A204.1 (cell line): Measurements from ENCODE around the gene PEAK1.
"Not testable (repeated sequence)": the region's sequence is repeated elsewhere in the genome, so short reads cannot be mapped to it uniquely, and the experiment has no call there.

Source experiments
- FAIRE-seq: peaks from 2 replicates; lab custom pipeline; 2012; peaks lifted over from hg19 to GRCh38; lab: Jason Lieb, UNC

The PEAK1 gene

DNA sequence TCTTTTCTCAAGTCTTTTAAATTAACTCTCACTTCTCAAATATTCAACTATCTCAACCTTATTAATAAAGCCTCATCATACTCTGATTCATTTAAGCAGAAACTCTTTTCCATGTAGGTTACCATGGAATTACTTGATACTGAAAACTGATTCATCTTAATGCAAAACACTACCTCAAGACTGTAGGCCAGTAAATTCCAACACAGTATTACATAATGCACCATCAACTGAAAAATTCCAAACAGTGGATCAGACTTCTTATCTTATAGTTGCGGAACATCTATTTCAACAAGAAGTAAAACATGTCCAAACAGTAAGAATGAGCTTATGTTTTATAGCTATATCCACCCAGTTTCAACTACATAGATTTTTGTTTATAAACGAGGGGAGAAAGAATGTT lies 124.5 kb downstream of the PEAK1 start:
- FAIRE-seq: no peak

DNA sequence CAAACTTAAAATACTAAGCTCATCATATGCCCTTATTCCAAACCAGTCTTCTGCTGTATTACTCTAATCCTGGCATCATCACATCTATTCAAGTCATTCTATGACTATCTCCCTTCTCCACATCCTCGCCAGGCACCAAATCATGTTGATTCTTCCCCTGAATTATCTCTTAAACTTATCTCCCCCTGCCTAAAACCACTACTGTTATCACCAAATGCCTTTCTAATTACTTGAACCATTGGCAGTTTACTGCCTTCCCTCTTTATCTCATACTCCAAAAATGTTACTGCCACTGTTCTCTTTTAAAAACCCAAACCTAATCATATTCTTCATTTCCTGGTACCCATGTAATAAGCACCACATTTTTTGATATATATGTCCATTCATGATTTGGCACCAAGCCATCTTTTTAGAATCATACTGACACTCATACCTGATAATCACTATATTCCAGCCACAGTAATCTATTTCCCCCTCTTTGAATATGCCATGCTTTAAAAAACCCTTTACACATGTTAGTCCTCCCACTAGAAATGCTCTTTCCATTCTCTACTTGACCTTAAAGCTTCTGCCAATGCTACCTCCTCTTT lies 126.8 kb downstream of the PEAK1 start:
- no peak for FAIRE-seq

DNA sequence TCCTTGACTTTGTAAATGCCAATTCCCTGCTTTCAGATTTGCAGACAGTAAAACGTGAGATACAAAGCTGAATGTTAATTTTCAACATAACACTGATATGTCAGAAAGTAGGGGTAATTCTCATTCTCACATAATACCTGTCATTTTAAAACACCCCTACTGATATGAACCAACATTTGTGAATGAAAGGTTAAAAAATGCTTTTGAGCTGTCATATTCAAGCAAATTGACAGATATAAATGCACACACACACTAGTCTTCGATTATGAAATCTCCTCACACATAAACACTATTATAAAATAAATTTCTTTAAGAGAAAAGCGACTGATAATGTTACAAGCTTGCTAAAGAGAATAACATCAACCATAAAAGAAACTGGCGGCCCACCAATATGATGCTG lies 128.8 kb downstream of the PEAK1 start:
- no peak for FAIRE-seq

DNA sequence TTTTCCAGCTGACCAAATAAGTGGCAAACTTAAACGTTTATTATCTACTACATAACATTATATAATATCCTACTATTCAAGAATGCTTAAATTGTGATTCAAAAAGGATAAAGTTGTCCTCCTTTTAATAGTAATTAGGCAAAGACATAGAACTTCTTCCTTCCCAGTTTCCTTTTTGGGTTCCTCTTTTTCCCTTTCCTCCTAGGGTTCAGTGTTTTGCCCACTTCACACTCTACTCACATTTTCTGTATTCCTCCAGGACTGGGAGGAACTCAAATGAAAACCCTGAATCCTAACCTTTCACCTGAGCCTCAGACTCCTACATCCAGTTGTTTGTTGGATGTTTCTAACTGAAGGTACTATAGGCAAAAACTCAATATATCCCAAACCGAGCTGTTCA lies 132.5 kb downstream of the PEAK1 start:
- FAIRE-seq: no peak

DNA sequence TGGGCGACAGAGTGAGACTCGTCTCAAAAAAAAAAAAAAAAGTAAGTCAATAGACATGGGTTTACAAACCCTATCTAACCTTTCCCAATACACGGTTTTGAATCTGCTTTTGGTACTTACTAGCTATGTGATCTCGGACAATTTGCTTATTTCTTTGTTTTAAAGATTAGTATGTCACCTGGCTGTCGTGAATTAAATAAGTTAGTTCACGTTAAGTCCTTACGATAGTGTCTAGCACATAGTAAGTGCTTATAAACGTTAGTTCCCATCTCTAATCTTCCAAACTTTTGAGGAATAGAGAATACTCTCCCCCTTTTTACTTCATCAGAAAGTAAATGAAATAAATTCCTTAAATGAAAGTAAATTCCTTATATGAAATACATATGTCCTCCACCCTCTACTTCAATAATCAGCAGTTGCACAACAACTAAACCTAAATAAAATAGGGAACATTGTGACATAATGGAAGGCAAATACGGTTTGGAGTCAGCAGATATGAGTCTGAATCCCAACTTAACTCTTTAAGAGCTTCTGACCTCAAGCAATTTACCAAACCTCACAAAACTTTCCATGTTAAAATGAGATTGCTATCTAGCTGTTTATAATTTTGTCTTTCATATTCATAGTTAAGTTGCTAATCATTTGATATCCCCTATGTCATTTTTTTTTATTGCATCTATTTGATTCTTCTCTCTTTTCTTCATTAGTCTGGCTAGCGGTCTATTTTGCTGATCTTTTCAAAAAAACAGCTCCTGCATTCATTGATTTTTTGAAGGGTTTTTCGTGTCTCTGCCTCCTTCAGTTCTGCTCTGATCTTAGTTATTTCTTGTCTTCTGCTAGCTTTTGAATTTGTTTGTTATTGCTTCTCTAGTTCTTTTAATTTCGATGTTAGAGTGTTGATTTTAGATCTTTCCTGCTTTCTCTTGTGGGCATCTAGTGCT lies 134.6 kb downstream of the PEAK1 start:
- no peak for FAIRE-seq

DNA sequence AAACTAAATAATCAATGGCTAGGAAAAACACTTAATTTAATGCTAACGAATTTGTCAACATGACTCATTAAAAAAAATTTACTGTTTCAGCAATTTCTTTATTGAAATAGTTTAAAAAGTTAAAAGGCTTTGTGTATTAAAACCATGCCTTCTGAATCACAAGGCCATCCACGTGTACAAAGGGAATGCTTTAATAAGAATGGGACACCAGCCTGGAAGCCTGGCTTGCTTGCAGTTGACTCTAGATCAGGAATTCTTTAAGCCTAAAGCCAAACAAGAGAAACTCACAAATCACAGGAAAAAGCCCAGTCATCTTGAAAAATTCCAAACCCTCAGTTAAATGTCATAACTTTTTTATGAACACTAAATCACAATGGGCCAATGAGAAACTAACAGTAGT lies 137.6 kb downstream of the PEAK1 start:
- FAIRE-seq: no peak

DNA sequence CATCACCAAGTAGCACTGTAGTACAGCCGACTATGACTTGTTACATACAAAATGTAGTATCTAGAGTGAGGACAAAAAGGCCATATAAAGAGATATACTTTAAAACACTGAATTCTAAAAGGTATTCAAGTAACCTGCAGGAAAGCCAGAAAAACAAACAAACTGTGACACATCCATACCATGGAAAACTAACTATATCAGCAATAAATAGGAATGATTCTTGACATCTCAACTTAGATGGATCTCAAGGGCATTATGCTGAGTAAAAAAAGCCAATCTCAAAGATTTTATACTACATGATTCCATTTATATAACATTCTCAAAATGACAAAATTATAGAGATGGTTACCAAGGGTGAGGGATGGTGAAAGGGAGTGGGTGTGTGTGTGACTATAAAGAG lies 143.0 kb downstream of the PEAK1 start:
- FAIRE-seq: no peak

DNA sequence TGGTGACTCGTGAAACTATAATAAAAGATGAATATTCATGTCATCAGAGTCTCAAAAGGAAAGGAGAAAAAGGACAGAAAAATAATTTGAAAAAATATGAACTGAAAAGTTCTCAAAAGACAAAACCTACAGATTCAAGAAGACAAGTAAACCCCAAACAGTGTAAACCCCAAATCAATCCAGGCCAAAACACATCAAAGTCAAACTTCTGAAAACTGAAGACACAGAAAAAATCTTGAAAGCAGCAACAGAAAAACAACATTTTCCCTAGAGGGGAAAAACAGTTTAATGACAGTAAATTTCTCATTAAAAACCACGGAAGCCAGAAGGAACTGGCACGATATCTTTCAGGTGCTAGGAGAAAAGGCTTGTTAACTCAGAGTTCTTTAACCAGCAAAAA lies 143.8 kb downstream of the PEAK1 start:
- no peak for FAIRE-seq

DNA sequence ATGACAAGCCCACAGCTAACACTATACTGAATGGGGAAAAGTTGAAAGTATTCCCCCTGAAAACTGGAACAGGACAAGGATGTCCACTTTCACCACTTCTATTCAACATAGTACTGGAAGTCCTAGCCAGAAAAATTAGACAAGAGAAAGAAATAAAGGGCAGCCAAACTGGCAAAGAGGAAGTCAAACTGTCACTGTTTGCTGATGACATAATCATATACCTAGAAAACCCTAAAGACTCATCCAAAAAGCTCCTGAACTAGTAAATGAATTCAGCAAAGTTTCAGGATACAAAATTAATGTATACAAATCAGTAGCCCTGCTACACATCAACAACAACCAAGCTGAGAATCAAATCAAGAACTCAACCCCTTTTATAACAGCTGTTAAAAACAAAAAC lies 146.8 kb downstream of the PEAK1 start:
- FAIRE-seq: not testable (repeated sequence)

DNA sequence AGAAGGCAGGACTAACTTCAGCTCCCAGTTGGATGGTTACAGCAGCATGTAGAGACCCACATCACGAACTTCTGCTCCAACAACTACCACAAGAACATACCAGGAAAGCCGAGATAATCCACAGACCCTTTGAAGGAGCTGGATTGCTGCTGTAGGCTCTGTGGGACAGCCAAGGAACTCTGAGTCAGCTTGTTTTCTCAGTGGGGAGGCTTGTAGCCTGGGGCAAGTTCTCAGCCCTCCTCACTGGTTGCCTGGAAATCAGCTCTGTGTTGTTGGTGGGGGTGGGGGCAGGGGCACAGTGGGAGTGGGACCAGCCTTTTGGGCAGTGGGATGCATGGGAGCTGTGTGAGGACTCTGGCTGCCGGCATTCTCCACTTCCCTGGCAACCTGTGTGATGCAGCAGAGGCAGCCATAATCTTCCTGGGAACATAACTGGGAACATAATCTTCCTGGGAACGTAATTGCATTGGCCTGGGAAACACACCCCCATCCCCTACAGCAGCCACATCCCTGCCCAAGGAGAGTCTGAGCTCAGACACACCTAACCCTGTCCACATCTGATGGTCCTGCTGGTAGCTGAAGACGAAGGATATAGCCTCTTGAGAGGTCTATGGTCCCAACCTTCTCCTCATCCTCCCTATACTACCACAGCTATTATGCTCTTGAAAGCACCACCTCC lies 153.1 kb downstream of the PEAK1 start:
- FAIRE-seq: no peak

DNA sequence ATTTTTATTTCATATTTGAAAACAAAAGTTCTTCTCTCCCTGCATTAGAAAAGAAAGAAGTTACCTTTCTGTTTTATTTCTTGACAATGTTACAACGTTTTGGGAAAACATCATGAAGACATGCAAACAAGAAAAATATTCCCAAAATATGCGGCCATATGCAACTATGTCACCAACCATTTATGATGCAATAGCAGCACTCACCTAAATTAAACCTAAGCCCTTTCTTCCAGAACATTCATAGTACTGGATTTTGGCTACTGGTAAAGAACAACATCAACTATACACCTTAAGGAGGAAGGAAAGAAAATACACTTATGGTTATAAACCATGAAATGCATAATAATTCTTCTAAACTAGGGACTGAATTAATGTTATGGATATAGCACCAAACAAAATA lies 164.5 kb downstream of the PEAK1 start:
- FAIRE-seq: no peak

DNA sequence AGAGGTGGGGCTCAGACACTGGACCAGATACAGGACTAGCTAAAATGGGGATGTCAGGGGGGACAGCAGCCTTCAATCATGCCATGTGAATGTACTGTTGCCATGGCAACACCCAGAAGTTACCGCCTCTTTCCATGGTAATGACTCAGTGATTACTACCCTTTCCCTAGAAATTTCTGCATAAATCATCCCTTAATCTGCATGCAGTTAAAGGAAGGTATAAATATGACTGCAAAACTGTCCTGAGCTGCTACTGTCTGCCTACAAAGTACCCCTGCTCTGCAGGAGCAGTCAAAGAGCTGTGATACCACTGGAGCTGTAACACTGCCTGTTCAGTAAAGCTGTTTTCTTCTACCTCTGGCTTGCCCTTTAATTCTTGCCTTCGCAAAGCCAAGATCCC lies 168.2 kb downstream of the PEAK1 start:
- no peak for FAIRE-seq

DNA sequence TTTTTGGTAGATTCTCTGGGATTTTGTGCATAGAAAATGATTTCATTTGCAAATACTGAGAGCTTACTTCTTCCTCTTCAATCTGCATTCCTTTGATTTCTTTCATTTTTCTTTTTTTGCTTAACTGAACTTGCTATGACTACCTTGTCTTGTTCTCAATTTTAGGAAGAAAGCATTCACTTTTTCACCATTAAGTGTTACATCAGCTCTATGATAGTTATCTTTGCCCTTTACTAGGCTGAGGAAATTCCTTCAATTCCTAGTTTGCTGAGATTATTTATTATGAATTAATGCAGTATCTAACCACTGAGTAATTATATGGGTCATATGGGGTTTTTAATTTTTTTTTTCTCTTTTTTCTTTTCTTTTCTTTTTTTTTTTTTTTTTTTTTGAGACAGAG lies 172.8 kb downstream of the PEAK1 start:
- no peak for FAIRE-seq

DNA sequence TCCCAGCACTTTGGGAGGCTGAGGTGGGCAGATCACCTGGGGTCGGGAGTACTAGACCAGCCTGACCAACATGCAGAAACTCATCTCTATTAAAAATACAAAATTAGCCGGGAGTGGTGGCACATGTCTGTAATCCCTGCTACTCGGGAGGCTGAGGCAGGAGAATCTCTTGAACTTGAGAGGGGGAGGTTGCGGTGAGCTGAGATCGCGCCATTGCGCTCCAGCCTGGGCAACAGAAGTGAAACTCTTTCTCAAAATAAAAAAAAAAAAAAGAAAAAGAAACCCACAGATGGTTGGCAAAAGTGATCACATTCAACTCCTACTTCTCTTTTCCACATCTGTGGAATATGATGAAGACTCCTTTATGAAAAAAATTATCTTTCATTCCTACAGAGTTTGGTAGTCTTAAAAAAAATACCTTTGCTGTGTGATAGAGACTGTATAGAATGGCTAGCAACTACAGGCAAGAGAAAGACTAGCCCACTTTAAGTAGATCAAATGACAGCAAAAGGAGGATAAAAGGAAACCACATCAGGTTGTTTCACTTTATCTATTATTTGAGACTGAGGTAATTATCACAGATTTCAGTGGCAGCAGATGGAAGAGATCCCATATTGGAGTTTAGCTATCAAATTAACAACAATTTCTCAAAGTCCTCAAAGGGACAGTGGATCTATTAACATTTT lies 176.0 kb downstream of the PEAK1 start:
- FAIRE-seq: no peak

DNA sequence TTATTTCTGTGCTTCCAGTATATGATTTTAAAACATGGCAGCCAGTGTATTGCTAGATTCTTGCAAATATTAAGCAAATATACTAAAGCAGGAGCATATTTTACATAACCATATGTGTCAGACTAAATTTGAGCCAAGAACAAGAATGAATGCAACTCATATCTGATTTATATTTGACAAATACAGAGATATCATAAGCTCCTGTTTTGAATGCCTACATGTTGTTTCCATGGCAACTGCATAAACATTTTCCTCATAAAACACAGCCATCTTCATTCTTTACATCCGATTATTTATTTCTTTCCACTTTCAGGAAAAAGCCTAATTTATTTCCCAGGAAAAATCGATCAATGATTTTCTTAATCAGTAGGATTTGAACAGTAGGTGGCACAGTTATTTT lies 176.8 kb downstream of the PEAK1 start:
- no peak for FAIRE-seq

DNA sequence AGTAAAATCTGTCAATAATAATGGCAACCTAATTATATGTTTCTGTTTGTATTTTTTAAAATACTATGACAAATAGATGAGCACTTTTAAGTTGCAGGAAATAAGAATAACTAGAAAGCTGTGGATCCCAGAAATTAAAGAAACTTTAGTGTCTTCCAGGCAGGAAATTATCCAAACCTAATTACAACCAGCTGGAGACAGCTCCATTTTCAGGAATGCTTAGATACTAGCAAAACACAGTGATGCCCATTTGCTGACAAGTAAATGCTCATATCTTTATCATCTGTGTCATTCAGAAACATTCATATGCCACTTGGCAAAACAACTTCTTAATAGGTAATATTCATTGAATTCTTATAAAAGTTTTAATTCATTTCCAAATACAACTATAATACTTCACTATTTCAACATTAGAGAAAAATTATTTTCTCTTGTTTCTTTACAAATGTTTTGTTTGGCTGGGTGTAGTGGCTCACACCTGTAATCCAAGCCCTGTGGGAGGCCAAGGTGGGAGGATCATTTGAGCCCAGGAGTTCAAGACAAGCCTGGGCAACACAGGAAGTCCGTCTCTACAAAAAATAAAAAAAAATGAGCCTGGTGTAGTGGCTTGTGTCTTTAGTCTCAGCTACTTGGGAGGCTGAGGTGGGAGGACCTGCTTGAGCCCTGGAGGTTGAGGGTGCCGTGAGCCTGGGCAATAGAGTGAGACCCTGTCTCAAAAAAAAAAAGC lies 179.9 kb downstream of the PEAK1 start:
- FAIRE-seq: no peak

DNA sequence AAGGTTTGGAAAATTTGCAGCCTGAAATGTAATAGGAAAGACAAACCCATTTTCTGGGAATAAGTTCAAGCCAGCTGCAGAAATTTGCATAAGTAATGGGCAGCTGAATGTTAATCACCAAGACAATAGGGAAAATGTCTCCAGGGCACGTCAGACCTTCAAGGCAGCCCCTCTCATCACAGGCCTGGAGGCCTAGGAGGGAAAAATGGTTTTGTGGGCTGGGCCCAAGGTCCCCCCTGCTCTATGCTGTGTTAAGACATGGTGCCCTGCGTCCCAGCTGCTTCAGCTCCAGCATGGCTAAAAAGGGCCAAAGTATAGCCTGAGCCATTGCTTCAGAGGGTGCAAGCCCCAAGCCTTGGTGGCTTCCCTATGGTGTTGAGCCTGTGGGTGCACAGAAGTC lies 184.3 kb downstream of the PEAK1 start:
- FAIRE-seq: no peak

DNA sequence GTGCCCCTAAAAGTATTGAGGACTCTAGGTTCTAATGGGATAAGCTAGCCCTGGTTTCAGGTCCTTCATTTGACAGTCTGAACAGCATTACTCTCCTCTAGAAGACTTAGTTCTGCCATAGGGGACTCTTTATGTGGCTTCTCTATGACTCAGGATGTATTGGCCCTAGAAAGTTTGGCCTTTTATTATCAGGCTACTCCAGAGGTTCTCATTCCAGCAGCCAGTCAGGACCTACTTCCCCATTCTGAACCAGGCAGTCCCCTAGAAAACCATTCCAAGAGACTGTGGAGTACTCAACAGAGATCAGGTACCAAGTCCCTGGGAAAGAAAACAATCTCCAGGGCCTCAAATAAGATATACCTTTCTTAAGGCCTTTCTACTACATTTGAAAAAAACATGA lies 191.1 kb downstream of the PEAK1 start:
- no peak for FAIRE-seq

DNA sequence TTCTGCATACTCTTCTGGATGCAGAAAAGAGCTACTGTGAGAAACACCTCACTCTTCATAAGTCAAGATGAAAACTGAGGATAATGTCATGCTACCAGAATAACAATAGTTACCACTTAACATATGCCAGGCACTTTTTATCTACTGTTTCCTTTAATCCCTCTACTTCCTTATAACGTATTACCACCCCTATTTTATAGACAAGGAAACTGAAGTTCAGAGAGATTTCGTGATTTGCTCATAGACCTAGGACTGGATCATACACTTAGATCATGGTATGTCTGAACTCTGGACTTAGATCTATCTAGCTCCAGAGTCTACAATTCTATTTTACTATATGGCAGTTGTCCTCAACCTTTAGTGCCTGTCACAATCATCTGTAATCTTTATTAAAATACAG lies 193.3 kb downstream of the PEAK1 start:
- FAIRE-seq: no peak

DNA sequence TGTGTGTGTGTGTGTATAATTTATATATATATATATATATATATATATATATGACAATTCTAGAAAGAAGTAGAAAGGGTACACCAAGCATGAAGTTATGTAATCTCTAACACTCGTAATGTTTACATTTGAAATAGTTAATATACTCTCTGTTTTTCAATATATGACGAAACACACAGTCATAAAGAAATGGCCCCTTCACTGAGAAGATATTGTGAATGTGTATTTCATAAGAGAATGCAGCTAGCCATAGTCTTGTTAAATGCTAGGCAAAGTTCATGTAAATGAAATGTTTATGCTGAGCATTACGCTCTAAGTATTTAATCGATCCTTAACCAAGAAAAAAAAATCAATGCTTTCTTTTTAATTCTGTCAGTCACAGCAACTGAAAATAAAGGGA lies 194.3 kb downstream of the PEAK1 start:
- FAIRE-seq: no peak

DNA sequence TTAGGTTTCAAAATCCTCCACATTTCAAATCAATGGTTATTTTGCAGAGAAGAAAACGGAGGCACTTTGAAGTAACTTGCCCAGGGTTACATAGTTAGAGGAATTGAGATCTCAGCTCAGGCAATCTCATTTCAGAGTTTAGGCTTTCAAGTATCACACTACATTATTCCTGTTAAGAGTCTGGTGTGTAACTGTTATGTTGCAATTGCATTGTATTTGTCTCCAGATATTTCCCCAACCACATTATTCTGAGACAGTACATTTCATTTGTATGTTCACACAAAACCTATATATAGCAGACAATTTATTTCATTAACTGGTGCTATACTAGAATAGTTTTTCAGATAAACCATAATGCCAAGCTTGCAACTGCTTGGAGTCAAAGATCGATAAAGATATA lies 194.8 kb downstream of the PEAK1 start:
- FAIRE-seq: no peak

DNA sequence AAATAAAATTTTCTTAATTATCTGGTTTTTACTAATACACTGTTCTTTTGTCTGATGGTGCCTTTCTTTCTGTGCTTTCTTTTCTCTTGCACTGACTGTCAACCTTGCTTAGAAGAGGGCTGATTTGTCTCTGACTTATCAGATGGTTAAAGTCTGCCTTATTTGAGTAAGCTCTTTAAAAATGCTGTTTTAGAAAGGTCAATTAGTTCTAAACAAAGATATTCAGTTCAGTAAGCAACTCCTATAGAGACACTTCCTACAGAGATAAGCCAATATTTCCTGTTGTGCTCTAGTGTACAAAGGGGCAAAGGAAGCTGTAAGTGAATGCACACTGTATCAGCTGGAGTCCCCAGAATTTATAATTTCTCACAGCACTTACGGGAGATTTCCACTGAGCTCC lies 195.6 kb downstream of the PEAK1 start:
- FAIRE-seq: no peak
